Caki2 (cell line): ENCODE results near the gene C1GALT1C1. TPM values are rescaled to one million over a fixed set of nuclear protein-coding genes. Genes with fewer than 3 reads are reported as not detected.
A peak's percentile ranks its signal among the peaks of the same experiment; 100 is the strongest.

Experiments used
- DNase-seq: peaks from one replicate; pipeline ENCODE4 v3.0.0-alpha.2; 2015; ENCODE audit warnings: low read depth
- in situ Hi-C: cut with HindIII; loops from 2 replicates; pipeline ENCODE4 v1.10.0; 2016; ENCODE audit warnings: low sequenced_read_pairs, low pct_unique_long_range_greater_than_20kb, mixed read lengths
- total RNA-seq: library from RNA; depleted of rRNA; stranded (reverse); fragments of >200 nt; shearing (Covaris generic); gene quantifications from 2 replicates; pipeline ENCODE4 v1.2.3, GENCODE V29; 2014; ENCODE audit warnings: low replicate concordance; rRNA removed

C1GALT1C1 gene
- total RNA-seq, 1 experiment from 2014 or later: 42.0 TPM

DNA sequence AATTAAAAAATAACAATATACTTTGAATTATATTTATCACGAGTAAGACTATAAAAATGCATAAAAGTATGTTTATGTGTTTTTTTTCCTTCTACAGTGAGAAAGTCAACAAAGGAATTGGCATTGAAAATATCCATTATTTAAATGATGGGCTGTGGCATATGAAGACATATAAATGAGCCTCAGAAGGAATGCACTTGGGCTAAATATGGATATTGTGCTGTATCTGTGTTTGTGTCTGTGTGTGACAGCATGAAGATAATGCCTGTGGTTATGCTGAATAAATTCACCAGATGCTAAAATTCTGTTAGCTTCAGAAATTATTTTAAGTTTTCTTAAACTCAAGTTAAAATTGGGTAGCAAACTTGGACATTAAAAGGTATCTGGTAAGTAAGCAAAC lies 17.8 kb downstream of the C1GALT1C1 start:
- in situ Hi-C loops: no loop called here

DNA sequence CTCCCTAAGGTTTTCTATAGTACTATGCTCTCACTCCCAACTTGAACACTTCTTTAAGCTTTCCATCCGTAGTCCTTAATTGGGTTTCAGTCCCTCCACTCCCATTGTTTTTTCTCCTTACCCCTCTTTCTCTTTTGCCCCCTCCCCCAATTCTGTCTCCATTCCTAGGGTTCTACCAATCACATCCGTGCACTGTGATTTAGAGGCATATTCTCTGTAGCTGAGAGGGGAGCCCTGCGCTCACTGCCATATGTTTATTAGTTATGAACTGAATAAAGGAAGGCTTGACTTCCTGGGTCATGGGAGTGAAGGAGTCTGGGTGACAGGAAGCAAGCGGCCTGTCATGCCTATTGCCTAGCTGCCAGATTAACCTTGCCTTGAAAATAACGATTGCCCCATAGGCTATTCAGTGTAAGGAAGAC lies 25.5 kb downstream of the C1GALT1C1 start:
- in situ Hi-C loops: no loop called here
- peak; percentile 9 for DNase-seq

More for the DNA sequence above, 17.8 kb downstream of the C1GALT1C1 start:
- no peak for DNase-seq

- in situ Hi-C loops: no loop called here
- peak; percentile 94 for DNase-seq
Measured at GRCh38 chrX:120603707-120604360, 26.0 kb downstream of the C1GALT1C1 start, which contains the start of gene MCTS1. Gene MCTS1 (plus strand): TSS chrX:120604101. CDS start chrX:120604237, 136 bp downstream.

- DNase-seq: no peak
- in situ Hi-C loops: no loop called here
Measured at GRCh38 chrX:120585702-120586101, 44.2 kb downstream of the C1GALT1C1 start.

Other genes with a start within 250 kb of the C1GALT1C1 start
- 127 and 128 TPM in 2 replicates for gene LAMP2, start 160.8 kb downstream of the C1GALT1C1 start, total RNA-seq
- 18.6 and 20.5 TPM in 2 replicates for gene CUL4B, start 69.1 kb downstream of the C1GALT1C1 start, total RNA-seq
- gene MCTS1, start 26.0 kb downstream of the C1GALT1C1 start, total RNA-seq: 127 and 146 TPM in 2 replicates
- not detected in 2 replicates for gene CT47B1, start 245.8 kb upstream of the C1GALT1C1 start, total RNA-seq